OCI-LY1 (cell line): ENCODE results near the gene KRTAP10-6.

ENCODE experiments used
- H2AFZ ChIP-seq: fragments of 200-600 bp; sonication (generic), shearing (Covaris generic); 2 replicates; pipeline ENCODE4 v1.6.0; 2014; ENCODE audit warnings: antibody characterized with exemption, mild to moderate bottlenecking, low read length
- H3F3A ChIP-seq: fragments of 200-600 bp; sonication (generic), shearing (Covaris generic); 2 replicates; pipeline ENCODE4 v1.6.0; 2014; ENCODE audit warnings: mild to moderate bottlenecking, antibody characterized with exemption, low read length, moderate library complexity; ENCODE audit not compliant: insufficient read depth
- H3K27ac ChIP-seq: fragments of 200-600 bp; sonication (generic); 2 replicates; pipeline ENCODE4 v1.5.1; 2014; ENCODE audit warnings: low read length, mixed run types, mild to moderate bottlenecking, low read depth; ENCODE audit not compliant: poor library complexity, severe bottlenecking
- H3K27me3 ChIP-seq: fragments of 200-600 bp; sonication (generic); 2 replicates; pipeline ENCODE4 v1.6.0; 2014; ENCODE audit warnings: antibody characterized with exemption, mild to moderate bottlenecking, low read length, moderate library complexity; ENCODE audit not compliant: insufficient read depth
- H3K36me3 ChIP-seq: fragments of 200-600 bp; sonication (generic); 2 replicates; pipeline ENCODE4 v1.6.1; 2014; ENCODE audit warnings: mild to moderate bottlenecking, antibody characterized with exemption, low read length, moderate library complexity, mixed read lengths; ENCODE audit not compliant: insufficient read depth
- H3K4me1 ChIP-seq: fragments of 200-600 bp; sonication (generic); 2 replicates; pipeline ENCODE4 v1.5.1; 2014; ENCODE audit warnings: mild to moderate bottlenecking, low read length, moderate library complexity; ENCODE audit not compliant: insufficient read depth, severe bottlenecking
- H3K4me2 ChIP-seq: fragments of 200-600 bp; sonication (generic), shearing (Covaris generic); 2 replicates; pipeline ENCODE4 v1.6.1; 2014; ENCODE audit warnings: low read length
- H3K4me3 ChIP-seq: fragments of 200-600 bp; sonication (generic); 2 replicates; pipeline ENCODE4 v1.5.1; 2014; ENCODE audit warnings: low read length, low read depth, mild to moderate bottlenecking, mixed read lengths; ENCODE audit not compliant: poor library complexity, severe bottlenecking
- H3K79me2 ChIP-seq: fragments of 200-600 bp; shearing (Covaris generic); 2 replicates; pipeline ENCODE4 v1.6.1; 2016; ENCODE audit warnings: mixed run types, low read length, mixed read lengths; ENCODE audit not compliant: insufficient read depth
- H3K9ac ChIP-seq: fragments of 200-600 bp; sonication (generic), shearing (Covaris generic); 2 replicates; pipeline ENCODE4 v1.6.1; 2014; ENCODE audit warnings: mild to moderate bottlenecking, low read length, mixed read lengths
- H3K9me2 ChIP-seq: fragments of 200-600 bp; sonication (generic), shearing (Covaris generic); 2 replicates; pipeline ENCODE4 v1.6.1; 2014; ENCODE audit warnings: low read depth, mild to moderate bottlenecking, low read length, mixed read lengths
- H3K9me3 ChIP-seq: fragments of 200-600 bp; shearing (Covaris generic); 2 replicates; pipeline ENCODE4 v1.6.1; 2014; ENCODE audit warnings: low read length, mixed read lengths
- H4K20me1 ChIP-seq: fragments of 200-600 bp; sonication (generic), shearing (Covaris generic); 2 replicates; pipeline ENCODE4 v1.6.0; 2016; ENCODE audit warnings: mild to moderate bottlenecking, low read length; ENCODE audit not compliant: insufficient read depth
- EZH2 ChIP-seq: fragments of 200-600 bp; sonication (generic), shearing (Covaris generic); IDR thresholded peaks from 2 replicates; pipeline ENCODE4 v1.8.0; 2017; ENCODE audit warnings: borderline replicate concordance, mixed run types, mild to moderate bottlenecking, antibody characterized with exemption, low read length, moderate library complexity, mixed read lengths
- TF ChIP-seq, protein P1 (sequence below): fragments of 200-600 bp; sonication (generic), shearing (Covaris generic); IDR thresholded peaks from 2 replicates; pipeline ENCODE4 v1.5.1; 2017; ENCODE audit warnings: mild to moderate bottlenecking, antibody characterized with exemption, low read length, moderate library complexity, mixed read lengths

The KRTAP10-6 gene

DNA sequence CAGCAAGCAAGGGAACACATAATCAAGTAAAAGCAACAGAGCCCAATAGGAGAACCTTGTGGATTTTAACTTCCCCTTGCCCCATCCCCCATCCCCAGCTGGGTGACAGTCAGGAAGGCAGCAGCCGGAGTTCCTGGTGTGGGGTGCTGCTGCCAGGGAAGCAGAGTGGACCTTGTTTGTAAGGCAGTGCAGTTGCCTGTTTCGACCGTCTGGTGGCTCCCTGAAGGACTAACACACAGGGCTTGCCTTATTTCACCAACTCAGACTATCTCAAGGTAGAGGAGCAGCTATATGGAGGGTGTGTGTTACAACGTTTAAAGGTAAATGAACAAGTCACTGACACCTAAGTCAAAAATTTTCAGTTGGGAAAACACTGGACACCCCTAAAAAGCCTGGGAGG, 26.2 kb upstream of the KRTAP10-6 start:
- Histone ChIP-seq H3K27me3 (no peaks in the 10 kb centered on the region; the same call in 1 of the 2 replicates), H4K20me1 (no peaks in the 10 kb centered on the region), H3K9ac (no peak overlapping the region), H3F3A (no peaks in the 10 kb centered on the region), H3K9me3 (peaks cover 7% of the 10 kb centered on the region; the same call in 1 of the 2 replicates), H3K9me2 (no peaks in the 10 kb centered on the region), H2AFZ (no peak overlapping the region), H3K4me1 (peaks cover 6% of the 10 kb centered on the region), H3K4me3 (no peak overlapping the region), H3K27ac (no peak overlapping the region), H3K36me3 (no peaks in the 10 kb centered on the region), H3K79me2 (no peaks in the 10 kb centered on the region), H3K4me2 (no peak overlapping the region)
- no peak for TF ChIP-seq EZH2
- TF ChIP-seq, protein P1, sequence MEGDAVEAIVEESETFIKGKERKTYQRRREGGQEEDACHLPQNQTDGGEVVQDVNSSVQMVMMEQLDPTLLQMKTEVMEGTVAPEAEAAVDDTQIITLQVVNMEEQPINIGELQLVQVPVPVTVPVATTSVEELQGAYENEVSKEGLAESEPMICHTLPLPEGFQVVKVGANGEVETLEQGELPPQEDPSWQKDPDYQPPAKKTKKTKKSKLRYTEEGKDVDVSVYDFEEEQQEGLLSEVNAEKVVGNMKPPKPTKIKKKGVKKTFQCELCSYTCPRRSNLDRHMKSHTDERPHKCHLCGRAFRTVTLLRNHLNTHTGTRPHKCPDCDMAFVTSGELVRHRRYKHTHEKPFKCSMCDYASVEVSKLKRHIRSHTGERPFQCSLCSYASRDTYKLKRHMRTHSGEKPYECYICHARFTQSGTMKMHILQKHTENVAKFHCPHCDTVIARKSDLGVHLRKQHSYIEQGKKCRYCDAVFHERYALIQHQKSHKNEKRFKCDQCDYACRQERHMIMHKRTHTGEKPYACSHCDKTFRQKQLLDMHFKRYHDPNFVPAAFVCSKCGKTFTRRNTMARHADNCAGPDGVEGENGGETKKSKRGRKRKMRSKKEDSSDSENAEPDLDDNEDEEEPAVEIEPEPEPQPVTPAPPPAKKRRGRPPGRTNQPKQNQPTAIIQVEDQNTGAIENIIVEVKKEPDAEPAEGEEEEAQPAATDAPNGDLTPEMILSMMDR = peak; percentile 32; the same call in 1 of the 2 replicates

DNA sequence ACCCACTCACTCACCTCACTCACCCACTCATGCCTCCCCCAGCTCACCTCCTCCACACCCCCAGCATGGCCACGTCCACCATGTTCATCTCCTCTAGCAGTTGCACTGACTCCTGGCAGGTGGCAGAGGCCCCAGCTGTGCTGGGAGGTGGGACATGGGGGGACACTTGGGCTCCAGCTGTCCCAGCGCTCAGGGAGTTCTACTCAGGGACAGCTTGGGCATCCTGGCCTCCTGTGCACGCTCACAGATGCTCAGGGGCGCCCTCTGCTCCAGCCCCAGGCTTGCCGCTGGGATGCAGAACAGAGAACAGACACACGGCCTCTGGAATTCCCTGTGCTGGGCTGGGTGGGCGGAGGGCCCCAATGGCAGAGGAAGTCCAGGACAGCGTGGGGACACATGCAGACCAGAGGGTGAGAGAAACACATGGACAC, 24.8 kb upstream of the KRTAP10-6 start:
- no peaks in the 10 kb centered on the region for H3K79me2 ChIP-seq
- H4K20me1 ChIP-seq = no peaks in the 10 kb centered on the region
- H3K4me2 ChIP-seq = no peak overlapping the region
- H3K9ac ChIP-seq = no peak overlapping the region
- H3K4me1 ChIP-seq = peaks cover 6% of the 10 kb centered on the region
- no peaks in the 10 kb centered on the region for H3K9me2 ChIP-seq
- H3K4me3 ChIP-seq = no peak overlapping the region
- 0 out of 2 replicates have a peak, but pooled peaks cover 5% of the 10 kb centered on the region for H3K9me3 ChIP-seq
- H3K27me3 ChIP-seq = no peaks in the 10 kb centered on the region; the same call in 1 of the 2 replicates
- no peaks in the 10 kb centered on the region for H3F3A ChIP-seq
- H2AFZ ChIP-seq = no peak overlapping the region
- no peaks in the 10 kb centered on the region for H3K36me3 ChIP-seq
- no peak overlapping the region for H3K27ac ChIP-seq
- TF ChIP-seq EZH2 = no peak
- TF ChIP-seq, protein P1 = no peak

DNA sequence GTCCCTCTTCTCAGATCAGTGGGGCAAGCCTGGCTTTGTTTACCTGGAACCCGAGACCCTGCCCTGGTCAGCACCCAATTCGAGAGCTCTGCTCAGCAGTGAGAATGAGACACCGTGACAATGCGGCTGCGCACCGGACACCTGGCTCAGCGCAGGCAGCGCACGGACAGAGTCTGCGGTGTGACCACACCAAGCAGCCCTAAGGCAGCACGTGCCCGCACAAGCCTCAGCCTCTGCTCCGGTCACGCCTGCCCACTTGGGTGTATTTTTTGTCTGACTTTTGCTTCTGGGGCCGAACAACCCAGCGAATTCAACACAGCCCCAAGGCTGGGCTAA, 24.3 kb upstream of the KRTAP10-6 start:
- Histone ChIP-seq H3K9me3 (0 out of 2 replicates have a peak, but pooled peaks cover 5% of the 10 kb centered on the region), H3K27ac (no peak overlapping the region), H3K4me3 (no peak overlapping the region), H3K36me3 (no peaks in the 10 kb centered on the region), H3K4me2 (no peak overlapping the region), H3K4me1 (peaks cover 6% of the 10 kb centered on the region), H3K79me2 (no peaks in the 10 kb centered on the region), H3F3A (no peaks in the 10 kb centered on the region), H3K9ac (no peak overlapping the region), H3K9me2 (no peaks in the 10 kb centered on the region), H2AFZ (no peak overlapping the region), H3K27me3 (no peaks in the 10 kb centered on the region; the same call in 1 of the 2 replicates), H4K20me1 (no peaks in the 10 kb centered on the region)
- TF ChIP-seq, protein P1 = no peak
- no peak for TF ChIP-seq EZH2
